Muscle layer of duodenum (tissue), 2 donors: ENCODE measurements around the gene ZNF692.

ENCODE experiments used
- H3K27ac ChIP-seq: one replicate; pipeline ENCODE4 v1.7.0; 2013; ENCODE audit warnings: mild to moderate bottlenecking, low read length
- H3K27me3 ChIP-seq: one replicate; pipeline ENCODE4 v1.7.0; 2013; ENCODE audit warnings: low read depth, mild to moderate bottlenecking, control low read depth, low read length
- H3K36me3 ChIP-seq, 2 donors: one replicate each; pipeline ENCODE4 v1.7.0; 2013; ENCODE audit warnings: low read length in 2 of 2, control low read depth in 1 of 2, mild to moderate bottlenecking in 1 of 2; ENCODE audit not compliant: insufficient read depth in 2 of 2, control insufficient read depth in 1 of 2
- H3K4me1 ChIP-seq, 2 donors: one replicate each; pipeline ENCODE4 v1.7.0; 2013; ENCODE audit warnings: low read length in 2 of 2, mild to moderate bottlenecking in 2 of 2, control low read depth in 1 of 2, moderate library complexity in 1 of 2; ENCODE audit not compliant: insufficient read depth in 2 of 2, control insufficient read depth in 1 of 2
- H3K4me3 ChIP-seq, 2 donors: one replicate each; pipeline ENCODE4 v1.7.0; 2013; ENCODE audit warnings: low read length in 2 of 2, low read depth in 1 of 2, mild to moderate bottlenecking in 1 of 2
- H3K9me3 ChIP-seq, 2 donors: one replicate each; pipeline ENCODE4 v1.7.0; 2013; ENCODE audit warnings: low read length in 2 of 2, control low read depth in 1 of 2, mild to moderate bottlenecking in 1 of 2; ENCODE audit not compliant: control insufficient read depth in 1 of 2
- donor health status: healthy.

ZNF692 gene

GRCh38 chr1:248858891-248859889 lies at the start of gene ZNF692:
Gene ZNF692 (minus strand): TSS chr1:248859085. CDS start chr1:248858309, 776 bp downstream.
- peaks cover 15 to 24% of the 10 kb centered on the region in 2 donors for H3K4me1 ChIP-seq

GRCh38 chr1:248906753-248907661 lies 48.1 kb upstream of the ZNF692 start:
- no peaks in the 10 kb centered on the region for H3K36me3 ChIP-seq
- H3K27me3 ChIP-seq, result no peaks in the 10 kb centered on the region
- H3K9me3 ChIP-seq, result no peaks in the 10 kb centered on the region
- peaks cover 8 to 19% of the 10 kb centered on the region in 2 donors for H3K4me1 ChIP-seq
- H3K27ac ChIP-seq, result peak overlapping the region; percentile 85
- H3K4me3 ChIP-seq, result peak overlapping the region; percentile 52 to 69

More at GRCh38 chr1:248858891-248859889, at the start of gene ZNF692:
- H3K27me3 ChIP-seq, result no peaks in the 10 kb centered on the region
- peaks cover 0 to 8% of the 10 kb centered on the region in 2 donors for H3K36me3 ChIP-seq
- peak within 1 kb of the TSS; percentile 95 for H3K27ac ChIP-seq
- H3K4me3 ChIP-seq, result peak within 1 kb of the TSS; percentile 74 to 93
- no peaks in the 10 kb centered on the region for H3K9me3 ChIP-seq

- Histone ChIP-seq H3K4me3 (peak within 1 kb of the TSS; percentile 72), H3K27ac (peak within 1 kb of the TSS; percentile 92), H3K9me3 (no peaks in the 10 kb centered on the region), H3K36me3 (no peaks in the 10 kb centered on the region), H3K27me3 (no peaks in the 10 kb centered on the region), H3K4me1 (peaks cover 8 to 19% of the 10 kb centered on the region in 2 donors)
Measured at GRCh38 chr1:248906009-248906752, 47.3 kb upstream of the ZNF692 start, which contains the start of gene PGBD2. Gene PGBD2 (plus strand): TSS chr1:248906235. CDS start chr1:248913863, 7,628 bp downstream.

GRCh38 chr1:248905662-248906008 lies 46.8 kb upstream of the ZNF692 start:
- Histone ChIP-seq H3K9me3 (no peaks in the 10 kb centered on the region), H3K36me3 (no peaks in the 10 kb centered on the region), H3K27ac (peak overlapping the region; percentile 92), H3K4me3 (peak overlapping the region; percentile 72), H3K4me1 (peaks cover 8 to 19% of the 10 kb centered on the region in 2 donors), H3K27me3 (no peaks in the 10 kb centered on the region)

- H3K9me3 ChIP-seq, result no peaks in the 10 kb centered on the region
- no peak overlapping the region for H3K27ac ChIP-seq
- H3K27me3 ChIP-seq, result no peaks in the 10 kb centered on the region
- no peak overlapping the region for H3K4me3 ChIP-seq
- peaks cover 8 to 18% of the 10 kb centered on the region in 2 donors for H3K4me1 ChIP-seq
- H3K36me3 ChIP-seq, result no peaks in the 10 kb centered on the region
Measured at GRCh38 chr1:248904437-248905216, 45.7 kb upstream of the ZNF692 start.

GRCh38 chr1:248901578-248901977 lies 42.7 kb upstream of the ZNF692 start:
- H3K9me3 ChIP-seq, result no peaks in the 10 kb centered on the region
- H3K4me3 ChIP-seq, result no peak overlapping the region
- H3K36me3 ChIP-seq, result no peaks in the 10 kb centered on the region
- no peak overlapping the region for H3K27ac ChIP-seq
- peaks cover 0 to 4% of the 10 kb centered on the region in 2 donors for H3K4me1 ChIP-seq
- no peaks in the 10 kb centered on the region for H3K27me3 ChIP-seq

- Histone ChIP-seq H3K4me3 (no peak overlapping the region), H3K4me1 (peaks cover 0 to 3% of the 10 kb centered on the region in 2 donors), H3K27ac (no peak overlapping the region), H3K36me3 (no peaks in the 10 kb centered on the region), H3K27me3 (no peaks in the 10 kb centered on the region), H3K9me3 (no peaks in the 10 kb centered on the region)
Measured at GRCh38 chr1:248900637-248901036, 41.8 kb upstream of the ZNF692 start.

GRCh38 chr1:248897412-248898337 lies 38.8 kb upstream of the ZNF692 start:
- no peak overlapping the region for H3K27ac ChIP-seq
- no peaks in the 10 kb centered on the region for H3K4me1 ChIP-seq
- H3K27me3 ChIP-seq, result no peaks in the 10 kb centered on the region
- H3K9me3 ChIP-seq, result no peaks in the 10 kb centered on the region
- H3K4me3 ChIP-seq, result no peak overlapping the region
- H3K36me3 ChIP-seq, result no peaks in the 10 kb centered on the region

GRCh38 chr1:248894837-248895236 lies 36.0 kb upstream of the ZNF692 start:
- Histone ChIP-seq H3K36me3 (no peaks in the 10 kb centered on the region), H3K4me3 (no peak overlapping the region), H3K27ac (no peak overlapping the region), H3K27me3 (no peaks in the 10 kb centered on the region), H3K9me3 (no peaks in the 10 kb centered on the region), H3K4me1 (no peaks in the 10 kb centered on the region)
